ENCODE results near the gene COL15A1.
A peak's percentile ranks its signal among the peaks of the same experiment; 100 is the strongest.

COL15A1 gene

GRCh38 chr9:99056886-99057664 is 113.4 kb downstream of the COL15A1 start:
- no peak for DNase-seq (ENCODE audit: low read depth)

GRCh38 chr9:99057665-99058625 is 114.2 kb downstream of the COL15A1 start:
- peak; percentile 31 for DNase-seq (ENCODE audit: low read depth)

- no peak for DNase-seq (ENCODE audit: low read depth)
Measured at GRCh38 chr9:99058964-99059921, 115.5 kb downstream of the COL15A1 start.

- no peak for DNase-seq (ENCODE audit: low read depth)
Measured at GRCh38 chr9:99060621-99061020, 116.9 kb downstream of the COL15A1 start.

GRCh38 chr9:99062549-99062948 is 118.8 kb downstream of the COL15A1 start:
- DNase-seq (ENCODE audit: low read depth) = no peak

- no peak for DNase-seq (ENCODE audit: low read depth)
Measured at GRCh38 chr9:99063522-99063921, 119.8 kb downstream of the COL15A1 start.

- no peak for DNase-seq (ENCODE audit: low read depth)
Measured at GRCh38 chr9:99066571-99066970, 122.9 kb downstream of the COL15A1 start.

GRCh38 chr9:99069075-99069474 is 125.4 kb downstream of the COL15A1 start:
- DNase-seq (ENCODE audit: low read depth) = no peak

GRCh38 chr9:99069546-99069945 is 125.8 kb downstream of the COL15A1 start:
- no peak for DNase-seq (ENCODE audit: low read depth)

GRCh38 chr9:99070681-99071080 is 127.0 kb downstream of the COL15A1 start:
- DNase-seq (ENCODE audit: low read depth) = no peak

- no peak for DNase-seq (ENCODE audit: low read depth)
Measured at GRCh38 chr9:99071313-99072039, 127.8 kb downstream of the COL15A1 start.

- DNase-seq (ENCODE audit: low read depth) = no peak
Measured at GRCh38 chr9:99072040-99072394, 128.3 kb downstream of the COL15A1 start.

GRCh38 chr9:99073347-99073746 is 129.6 kb downstream of the COL15A1 start:
- no peak for DNase-seq (ENCODE audit: low read depth)

GRCh38 chr9:99073985-99074901 is 130.5 kb downstream of the COL15A1 start:
- no peak for DNase-seq (ENCODE audit: low read depth)

GRCh38 chr9:99074902-99075245 is 131.2 kb downstream of the COL15A1 start:
- no peak for DNase-seq (ENCODE audit: low read depth)

- DNase-seq (ENCODE audit: low read depth) = no peak
Measured at GRCh38 chr9:99075246-99075912, 131.7 kb downstream of the COL15A1 start.

- DNase-seq (ENCODE audit: low read depth) = no peak
Measured at GRCh38 chr9:99076030-99076429, 132.3 kb downstream of the COL15A1 start.

GRCh38 chr9:99076483-99077171 is 132.9 kb downstream of the COL15A1 start:
- no peak for DNase-seq (ENCODE audit: low read depth)

GRCh38 chr9:99078717-99079116 is 135.0 kb downstream of the COL15A1 start:
- no peak for DNase-seq (ENCODE audit: low read depth)
